Loucy (cell line): Measurements from ENCODE around the gene LRRC4C.

ENCODE experiments used
- H2AFZ ChIP-seq: fragments of 200-600 bp; sonication (generic); 2 replicates; pipeline ENCODE4 v1.6.0; 2016; ENCODE audit warnings: antibody characterized with exemption, mild to moderate bottlenecking, low read length, moderate library complexity
- H3F3A ChIP-seq: fragments of 200-600 bp; 2 replicates; pipeline ENCODE4 v1.6.0; 2016; ENCODE audit warnings: antibody characterized with exemption, low read depth, mild to moderate bottlenecking
- H3K27me3 ChIP-seq: fragments of 200-600 bp; sonication (generic); 2 replicates; pipeline ENCODE4 v1.6.1; 2014; ENCODE audit warnings: low read length, mild to moderate bottlenecking; ENCODE audit not compliant: insufficient read depth, poor library complexity, severe bottlenecking
- H3K36me3 ChIP-seq: fragments of 200-600 bp; sonication (generic); 2 replicates; pipeline ENCODE4 v1.6.1; 2016; ENCODE audit warnings: low read length; ENCODE audit not compliant: insufficient read depth
- H3K4me1 ChIP-seq: fragments of 200-600 bp; sonication (generic); 2 replicates; pipeline ENCODE4 v1.5.1; 2014; ENCODE audit warnings: low read length, mild to moderate bottlenecking; ENCODE audit not compliant: insufficient read depth, poor library complexity, severe bottlenecking
- H3K4me2 ChIP-seq: fragments of 200-600 bp; sonication (generic); 2 replicates; pipeline ENCODE4 v1.6.0; 2014; ENCODE audit warnings: antibody characterized with exemption, low read length, low read depth, mild to moderate bottlenecking; ENCODE audit not compliant: poor library complexity, severe bottlenecking
- H3K4me3 ChIP-seq: fragments of 200-600 bp; sonication (generic); 2 replicates; pipeline ENCODE4 v1.5.1; 2014; ENCODE audit warnings: low read length, mild to moderate bottlenecking, mixed read lengths; ENCODE audit not compliant: poor library complexity, severe bottlenecking
- H3K79me2 ChIP-seq: fragments of 200-600 bp; sonication (generic); 2 replicates; pipeline ENCODE4 v1.6.1; 2014; ENCODE audit warnings: low read length; ENCODE audit not compliant: insufficient read depth
- H3K9ac ChIP-seq: fragments of 200-600 bp; sonication (generic); 2 replicates; pipeline ENCODE4 v1.6.0; 2014; ENCODE audit warnings: mild to moderate bottlenecking, low read depth, low read length, moderate library complexity; ENCODE audit not compliant: poor library complexity, severe bottlenecking
- H3K9me2 ChIP-seq: fragments of 200-600 bp; sonication (generic); replicated peaks from 2 replicates; pipeline ENCODE4 v1.6.1; 2016; ENCODE audit warnings: low read depth, low read length, mixed read lengths
- H3K9me3 ChIP-seq: fragments of 200-600 bp; sonication (generic); 2 replicates; pipeline ENCODE4 v1.6.1; 2014; ENCODE audit warnings: mild to moderate bottlenecking, antibody characterized with exemption, low read length, low read depth; ENCODE audit not compliant: insufficient read depth
- H4K20me1 ChIP-seq: fragments of 200-600 bp; sonication (generic); 2 replicates; pipeline ENCODE4 v1.6.0; 2014; ENCODE audit warnings: antibody characterized with exemption, low read length, mild to moderate bottlenecking; ENCODE audit not compliant: insufficient read depth, poor library complexity, severe bottlenecking
- CTCF ChIP-seq: fragments of 200-600 bp; sonication (generic); conservative IDR thresholded peaks from 2 replicates; pipeline ENCODE4 v1.5.1; 2014; ENCODE audit warnings: mild to moderate bottlenecking, antibody characterized with exemption, low read length
- EZH2phosphoT487 ChIP-seq: fragments of 200-600 bp; IDR thresholded peaks from 2 replicates; pipeline ENCODE4 v1.6.1; 2018; ENCODE audit warnings: antibody characterized with exemption, mild to moderate bottlenecking, moderate library complexity, borderline replicate concordance

Gene LRRC4C

GRCh38 chr11:40287916-40288803 lies 1171.3 kb downstream of the LRRC4C start:
- TF ChIP-seq EZH2phosphoT487 = no peak
- no peak for TF ChIP-seq CTCF
- no peak overlapping the region for H3K4me3 ChIP-seq
- no peaks in the 10 kb centered on the region for H3F3A ChIP-seq
- H3K36me3 ChIP-seq = no peaks in the 10 kb centered on the region
- H3K9me3 ChIP-seq = no peaks in the 10 kb centered on the region
- H3K9me2 ChIP-seq = no peaks in the 10 kb centered on the region
- no peaks in the 10 kb centered on the region for H3K79me2 ChIP-seq
- H2AFZ ChIP-seq = no peak overlapping the region
- no peak overlapping the region for H3K4me2 ChIP-seq
- no peaks in the 10 kb centered on the region for H3K4me1 ChIP-seq
- no peaks in the 10 kb centered on the region for H3K27me3 ChIP-seq
- no peak overlapping the region for H3K9ac ChIP-seq
- no peaks in the 10 kb centered on the region for H4K20me1 ChIP-seq

- Histone ChIP-seq H2AFZ (no peak overlapping the region), H3K9me3 (no peaks in the 10 kb centered on the region), H3K9ac (no peak overlapping the region), H3K79me2 (no peaks in the 10 kb centered on the region), H3K4me2 (no peak overlapping the region), H3K36me3 (no peaks in the 10 kb centered on the region), H3K4me1 (no peaks in the 10 kb centered on the region), H3K27me3 (no peaks in the 10 kb centered on the region), H4K20me1 (no peaks in the 10 kb centered on the region), H3K4me3 (no peak overlapping the region), H3K9me2 (no peaks in the 10 kb centered on the region), H3F3A (no peaks in the 10 kb centered on the region)
- no peak for TF ChIP-seq CTCF
- no peak for TF ChIP-seq EZH2phosphoT487
Observed at GRCh38 chr11:40286137-40286536, 1173.3 kb downstream of the LRRC4C start.

- TF ChIP-seq EZH2phosphoT487 (no peak), CTCF (no peak)
- no peaks in the 10 kb centered on the region for H3K36me3 ChIP-seq
- H3K9ac ChIP-seq = no peak overlapping the region
- no peaks in the 10 kb centered on the region for H3K27me3 ChIP-seq
- H3F3A ChIP-seq = no peaks in the 10 kb centered on the region
- H3K79me2 ChIP-seq = no peaks in the 10 kb centered on the region
- H3K4me2 ChIP-seq = no peak overlapping the region
- H3K4me1 ChIP-seq = no peaks in the 10 kb centered on the region
- H3K9me3 ChIP-seq = no peaks in the 10 kb centered on the region
- no peak overlapping the region for H3K4me3 ChIP-seq
- H2AFZ ChIP-seq = no peak overlapping the region
- H4K20me1 ChIP-seq = no peaks in the 10 kb centered on the region
- no peaks in the 10 kb centered on the region for H3K9me2 ChIP-seq
Observed at GRCh38 chr11:40285558-40285957, 1173.9 kb downstream of the LRRC4C start.
